Skeletal muscle satellite cell (primary cell): ENCODE data around the gene TRAIP. TPM values are rescaled to one million over a fixed set of nuclear protein-coding genes. Genes with fewer than 3 reads are reported as not detected.
"Not testable (repeated sequence)": the region's sequence is repeated elsewhere in the genome, so short reads cannot be mapped to it uniquely, and the experiment has no call there.

ENCODE experiments used
- H3K27me3 ChIP-seq: 2 replicates; pipeline ENCODE4 v1.7.0; 2013; ENCODE audit warnings: low read length; ENCODE audit not compliant: control insufficient read depth, insufficient read depth
- H3K36me3 ChIP-seq: 2 replicates; pipeline ENCODE4 v1.7.0; 2013; ENCODE audit warnings: mild to moderate bottlenecking, control low read depth, low read length; ENCODE audit not compliant: insufficient read depth
- H3K4me1 ChIP-seq: 2 replicates; pipeline ENCODE4 v1.7.0; 2013; ENCODE audit warnings: low read length; ENCODE audit not compliant: control insufficient read depth, insufficient read depth
- H3K4me2 ChIP-seq: 2 replicates; pipeline ENCODE4 v1.7.0; 2013; ENCODE audit warnings: mild to moderate bottlenecking, low read length
- H3K4me3 ChIP-seq: 2 replicates; pipeline ENCODE4 v1.7.0; 2013; ENCODE audit warnings: low read length
- H3K9ac ChIP-seq: 2 replicates; pipeline ENCODE4 v1.7.0; 2013; ENCODE audit warnings: mild to moderate bottlenecking, low read depth, low read length, moderate library complexity
- H3K9me3 ChIP-seq: replicated peaks from 2 replicates; pipeline ENCODE4 v1.7.0; 2013; ENCODE audit warnings: mild to moderate bottlenecking, control low read depth, low read length
- total RNA-seq: library from RNA; depleted of rRNA; stranded (reverse); fragments of >200 nt; gene quantifications from 2 replicates; pipeline ENCODE4 v1.2.3, GENCODE V29; 2012; rRNA removed

TRAIP gene
- total RNA-seq, result 4.1 and 5.2 TPM in 2 replicates

- no peaks in the 10 kb centered on the region for H3K27me3 ChIP-seq
- peak within 1 kb of the TSS; percentile 85 for H3K4me3 ChIP-seq
- no peaks in the 10 kb centered on the region for H3K9me3 ChIP-seq
- peak within 1 kb of the TSS; percentile 73 for H3K9ac ChIP-seq
- H3K36me3 ChIP-seq, result no peaks in the 10 kb centered on the region
- peak within 1 kb of the TSS; percentile 90 for H3K4me2 ChIP-seq
- H3K4me1 ChIP-seq, result peaks cover 12% of the 10 kb centered on the region
Measured at GRCh38 chr3:49856181-49857005, at the start of gene TRAIP. Gene TRAIP, minus strand, starts transcription at chr3:49856564. Its CDS starts 111 bp downstream, at chr3:49856453.

- H3K4me1 ChIP-seq, result peaks cover 30% of the 10 kb centered on the region
- not testable (repeated sequence) for H3K4me3 ChIP-seq, H3K27me3 ChIP-seq, H3K9me3 ChIP-seq, H3K4me2 ChIP-seq, H3K36me3 ChIP-seq, H3K9ac ChIP-seq
Measured at GRCh38 chr3:49904448-49904847, 48.1 kb upstream of the TRAIP start.

GRCh38 chr3:49903451-49904424 lies 47.4 kb upstream of the TRAIP start, which contains the start of gene MST1R:
Gene MST1R, minus strand, starts transcription at chr3:49903873. Its CDS starts 264 bp downstream, at chr3:49903609.
- H3K9ac ChIP-seq, result no peak within 1 kb of the TSS

GRCh38 chr3:49902511-49903345 lies 46.4 kb upstream of the TRAIP start:
- Histone ChIP-seq H3K4me2 (no peak overlapping the region), H3K4me1 (peaks cover 30% of the 10 kb centered on the region), H3K9ac (no peak overlapping the region), H3K9me3 (no peaks in the 10 kb centered on the region), H3K36me3 (no peaks in the 10 kb centered on the region), H3K27me3 (no peaks in the 10 kb centered on the region), H3K4me3 (no peak overlapping the region)

More at GRCh38 chr3:49903451-49904424, 47.4 kb upstream of the TRAIP start, which contains the start of gene MST1R:
- Histone ChIP-seq H3K4me1 (peaks cover 30% of the 10 kb centered on the region), H3K36me3 (peaks cover under 1% of the 10 kb centered on the region), H3K9me3 (no peaks in the 10 kb centered on the region), H3K27me3 (no peaks in the 10 kb centered on the region), H3K4me2 (peak within 1 kb of the TSS; percentile 38), H3K4me3 (no peak within 1 kb of the TSS)

GRCh38 chr3:49901366-49902339 lies 45.3 kb upstream of the TRAIP start:
- no peak overlapping the region for H3K9ac ChIP-seq
- H3K27me3 ChIP-seq, result no peaks in the 10 kb centered on the region
- H3K4me3 ChIP-seq, result no peak overlapping the region
- H3K36me3 ChIP-seq, result no peaks in the 10 kb centered on the region
- H3K4me2 ChIP-seq, result peak overlapping the region; percentile 50
- no peaks in the 10 kb centered on the region for H3K9me3 ChIP-seq
- peaks cover 30% of the 10 kb centered on the region for H3K4me1 ChIP-seq

GRCh38 chr3:49900491-49901153 lies 44.3 kb upstream of the TRAIP start:
- Histone ChIP-seq H3K9me3 (no peaks in the 10 kb centered on the region), H3K4me1 (peaks cover 20% of the 10 kb centered on the region), H3K4me2 (peak overlapping the region; percentile 50), H3K4me3 (no peak overlapping the region), H3K27me3 (no peaks in the 10 kb centered on the region), H3K9ac (no peak overlapping the region), H3K36me3 (no peaks in the 10 kb centered on the region)

GRCh38 chr3:49899815-49900214 lies 43.5 kb upstream of the TRAIP start:
- no peaks in the 10 kb centered on the region for H3K27me3 ChIP-seq
- H3K9ac ChIP-seq, result no peak overlapping the region
- H3K4me1 ChIP-seq, result peaks cover 19% of the 10 kb centered on the region
- no peak overlapping the region for H3K4me3 ChIP-seq
- H3K9me3 ChIP-seq, result no peaks in the 10 kb centered on the region
- H3K4me2 ChIP-seq, result no peak overlapping the region
- no peaks in the 10 kb centered on the region for H3K36me3 ChIP-seq

GRCh38 chr3:49898991-49899390 lies 42.6 kb upstream of the TRAIP start:
- Histone ChIP-seq H3K9me3 (no peaks in the 10 kb centered on the region), H3K27me3 (no peaks in the 10 kb centered on the region), H3K4me1 (peaks cover 19% of the 10 kb centered on the region), H3K9ac (no peak overlapping the region), H3K4me2 (no peak overlapping the region), H3K36me3 (no peaks in the 10 kb centered on the region), H3K4me3 (no peak overlapping the region)

- no peak overlapping the region for H3K4me2 ChIP-seq
- H3K36me3 ChIP-seq, result no peaks in the 10 kb centered on the region
- H3K4me3 ChIP-seq, result no peak overlapping the region
- no peaks in the 10 kb centered on the region for H3K9me3 ChIP-seq
- H3K9ac ChIP-seq, result no peak overlapping the region
- no peaks in the 10 kb centered on the region for H3K27me3 ChIP-seq
- peaks cover 15% of the 10 kb centered on the region for H3K4me1 ChIP-seq
Measured at GRCh38 chr3:49896345-49896744, 40.0 kb upstream of the TRAIP start.

GRCh38 chr3:49895791-49896190 lies 39.4 kb upstream of the TRAIP start:
- Histone ChIP-seq H3K27me3 (no peaks in the 10 kb centered on the region), H3K4me1 (peaks cover 10% of the 10 kb centered on the region), H3K36me3 (no peaks in the 10 kb centered on the region), H3K9ac (no peak overlapping the region), H3K9me3 (no peaks in the 10 kb centered on the region), H3K4me2 (no peak overlapping the region), H3K4me3 (no peak overlapping the region)
